Measurements from ENCODE around the gene CDK10. TPM values are rescaled to one million over a fixed set of nuclear protein-coding genes. Genes with fewer than 3 reads are reported as not detected.

Gene CDK10
- polyA plus RNA-seq, 1 experiment, result 31.6 TPM

GRCh38 chr16:89741342-89742014 lies 55.0 kb downstream of the CDK10 start:
- Histone ChIP-seq H3K9me3 (ENCODE audit: control insufficient read depth, insufficient read depth, low read length) (no peaks in the 10 kb centered on the region; the same call in 1 of the 2 replicates), H3K27ac (ENCODE audit: low read depth, low read length) (no peak overlapping the region), H3K4me3 (ENCODE audit: low read depth, low read length) (no peak overlapping the region), H3K27me3 (ENCODE audit: control insufficient read depth, insufficient read depth, low read length) (no peaks in the 10 kb centered on the region)
- DNase-seq (ENCODE audit: low read depth, low spot score), result no peak
- POLR2A ChIA-PET, result no interaction called here
- no peak for TF ChIP-seq CTCF (IDR thresholded peaks at IDR 0.05; ENCODE audit: low read depth, low read length)
- CTCF ChIA-PET, result interaction anchor here (1.0 kb wide), 1 partner anchor 35 kb away, joined by 4 read pairs; no protein-coding TSS in a partner anchor

- H3K4me3 ChIP-seq (ENCODE audit: low read depth, low read length), result no peak overlapping the region
- ChIA-PET POLR2A (interaction anchor here (0.6 to 0.9 kb wide), 2 partner anchors 37 to 62 kb away, joined by 3 to 5 read pairs; no protein-coding TSS in a partner anchor), CTCF (interaction anchor here (0.7 to 1.0 kb wide), 2 partner anchors 19 to 37 kb away, joined by 4 read pairs; no protein-coding TSS in a partner anchor)
- H3K27ac ChIP-seq (ENCODE audit: low read depth, low read length), result no peak overlapping the region
- no peaks in the 10 kb centered on the region for H3K27me3 ChIP-seq (ENCODE audit: control insufficient read depth, insufficient read depth, low read length)
- TF ChIP-seq CTCF (IDR thresholded peaks at IDR 0.05; ENCODE audit: low read depth, low read length), result no peak
- H3K9me3 ChIP-seq (ENCODE audit: control insufficient read depth, insufficient read depth, low read length), result no peaks in the 10 kb centered on the region; the same call in 1 of the 2 replicates
- no peak for DNase-seq (ENCODE audit: low read depth, low spot score)
Observed at GRCh38 chr16:89742948-89743347, 56.5 kb downstream of the CDK10 start.

- no peak for TF ChIP-seq CTCF (IDR thresholded peaks at IDR 0.05; ENCODE audit: low read depth, low read length)
- CTCF ChIA-PET, result no interaction called here
- no peak for DNase-seq (ENCODE audit: low read depth, low spot score)
Observed at GRCh38 chr16:89744813-89745212, 58.3 kb downstream of the CDK10 start.

More at GRCh38 chr16:89744813-89745212, 58.3 kb downstream of the CDK10 start:
- Histone ChIP-seq H3K27me3 (ENCODE audit: control insufficient read depth, insufficient read depth, low read length) (no peaks in the 10 kb centered on the region), H3K27ac (ENCODE audit: low read depth, low read length) (no peak overlapping the region), H3K9me3 (ENCODE audit: control insufficient read depth, insufficient read depth, low read length) (no peaks in the 10 kb centered on the region), H3K4me3 (ENCODE audit: low read depth, low read length) (no peak overlapping the region)
- POLR2A ChIA-PET, result interaction anchor here (0.6 kb wide), 1 partner anchor 154 kb away, joined by 3 read pairs; no protein-coding TSS in a partner anchor

Other genes with a start within 250 kb of the CDK10 start
- 48.1 and 60.3 TPM in 2 replicates for gene ANKRD11, start 196.1 kb upstream of the CDK10 start, polyA plus RNA-seq (2011; rRNA removed)
- gene SPG7, start 178.3 kb upstream of the CDK10 start, polyA plus RNA-seq (2011; rRNA removed), result 50.1 and 53.4 TPM in 2 replicates
- 2,214 and 3,106 TPM in 2 replicates for gene RPL13, start 126.0 kb upstream of the CDK10 start, polyA plus RNA-seq (2011; rRNA removed)
- gene CPNE7, start 110.9 kb upstream of the CDK10 start, polyA plus RNA-seq (2011; rRNA removed), result 7.5 and 10.6 TPM in 2 replicates
- not detected in 2 replicates for gene DPEP1, start 73.0 kb upstream of the CDK10 start, polyA plus RNA-seq (2011; rRNA removed)
- 53.5 and 66.8 TPM in 2 replicates for gene CHMP1A, start 29.0 kb upstream of the CDK10 start, polyA plus RNA-seq (2011; rRNA removed)
- gene SPATA33, start 28.9 kb upstream of the CDK10 start, polyA plus RNA-seq (2011; rRNA removed), result 2.3 and 2.4 TPM in 2 replicates
- 2.6 and 4.0 TPM in 2 replicates for gene SPATA2L, start 15.0 kb downstream of the CDK10 start, polyA plus RNA-seq (2011; rRNA removed)
- 8.6 and 12.0 TPM in 2 replicates for gene VPS9D1, start 34.2 kb downstream of the CDK10 start, polyA plus RNA-seq (2011; rRNA removed)
- 5.0 and 7.7 TPM in 2 replicates for gene ZNF276, start 34.8 kb downstream of the CDK10 start, polyA plus RNA-seq (2011; rRNA removed)
- gene FANCA, start 130.0 kb downstream of the CDK10 start, polyA plus RNA-seq (2011; rRNA removed), result 6.9 and 7.3 TPM in 2 replicates
- 1.5 and 2.5 TPM in 2 replicates for gene SPIRE2, start 141.8 kb downstream of the CDK10 start, polyA plus RNA-seq (2011; rRNA removed)
- 132 and 156 TPM in 2 replicates for gene TCF25, start 186.9 kb downstream of the CDK10 start, polyA plus RNA-seq (2011; rRNA removed)
- gene MC1R, start 232.2 kb downstream of the CDK10 start, polyA plus RNA-seq (2011; rRNA removed), result 3.9 and 4.8 TPM in 2 replicates
- 129 and 173 TPM in 2 replicates for gene TUBB3, start 236.7 kb downstream of the CDK10 start, polyA plus RNA-seq (2011; rRNA removed)